NCI-H82 (cell line): Measurements from ENCODE around the gene FOXL1.
"Not testable (repeated sequence)": the region's sequence is repeated elsewhere in the genome, so short reads cannot be mapped to it uniquely, and the experiment has no call there.

Experiments
- DNase-seq: peaks from one replicate; lab custom pipeline; 2025; lab: John Stamatoyannopoulos, UW

Gene FOXL1

DNA sequence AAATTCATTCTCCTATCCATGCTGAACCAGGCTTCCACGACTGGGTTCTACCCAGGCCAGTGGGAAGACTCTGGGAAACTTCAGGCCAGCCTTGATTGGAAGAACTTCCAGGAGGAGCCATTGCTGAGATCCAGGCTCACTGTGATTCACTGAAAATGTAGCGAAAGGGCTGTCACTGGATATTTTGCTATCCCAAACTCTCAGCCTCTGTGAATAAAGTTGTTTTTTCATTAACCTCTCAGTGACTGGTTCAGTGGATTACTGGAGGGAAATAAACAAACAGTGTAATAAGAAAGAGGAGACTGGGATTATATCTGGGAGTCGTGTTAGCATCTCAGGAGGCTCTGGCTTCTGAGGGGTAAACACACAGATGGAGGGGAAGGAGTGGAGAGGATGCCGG is 3.1 kb downstream of the FOXL1 start:
- DNase-seq = no peak

DNA sequence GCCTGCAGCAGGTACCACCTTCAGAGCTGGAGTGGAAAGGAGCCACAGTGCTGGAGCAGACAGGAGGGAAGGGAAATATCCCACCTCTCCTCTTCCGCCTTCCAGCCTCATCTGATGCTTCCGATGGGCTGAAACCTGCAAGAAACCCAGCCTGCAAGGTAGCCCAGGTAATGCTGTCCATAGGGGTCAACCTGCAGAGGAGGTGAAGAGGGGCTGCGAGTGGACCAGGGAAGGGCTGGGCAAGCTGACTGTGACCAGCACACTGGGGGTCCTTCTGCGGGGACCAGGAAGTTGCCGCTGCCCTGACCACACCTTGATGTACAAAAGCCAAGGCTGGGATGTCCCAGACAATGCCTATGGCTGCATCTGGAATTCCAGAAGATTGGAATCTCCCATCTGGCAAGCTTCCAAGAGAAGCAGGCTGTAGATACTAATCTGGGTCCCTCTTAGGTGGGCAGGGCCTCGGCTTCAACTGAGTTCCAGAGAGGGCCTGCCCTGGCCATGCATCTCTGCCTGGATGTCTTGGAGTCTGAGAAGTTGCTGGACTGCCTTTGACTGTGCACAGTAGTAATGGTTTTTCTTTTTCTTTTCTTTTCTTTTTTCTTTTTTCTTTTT is 5.8 kb downstream of the FOXL1 start:
- no peak for DNase-seq

DNA sequence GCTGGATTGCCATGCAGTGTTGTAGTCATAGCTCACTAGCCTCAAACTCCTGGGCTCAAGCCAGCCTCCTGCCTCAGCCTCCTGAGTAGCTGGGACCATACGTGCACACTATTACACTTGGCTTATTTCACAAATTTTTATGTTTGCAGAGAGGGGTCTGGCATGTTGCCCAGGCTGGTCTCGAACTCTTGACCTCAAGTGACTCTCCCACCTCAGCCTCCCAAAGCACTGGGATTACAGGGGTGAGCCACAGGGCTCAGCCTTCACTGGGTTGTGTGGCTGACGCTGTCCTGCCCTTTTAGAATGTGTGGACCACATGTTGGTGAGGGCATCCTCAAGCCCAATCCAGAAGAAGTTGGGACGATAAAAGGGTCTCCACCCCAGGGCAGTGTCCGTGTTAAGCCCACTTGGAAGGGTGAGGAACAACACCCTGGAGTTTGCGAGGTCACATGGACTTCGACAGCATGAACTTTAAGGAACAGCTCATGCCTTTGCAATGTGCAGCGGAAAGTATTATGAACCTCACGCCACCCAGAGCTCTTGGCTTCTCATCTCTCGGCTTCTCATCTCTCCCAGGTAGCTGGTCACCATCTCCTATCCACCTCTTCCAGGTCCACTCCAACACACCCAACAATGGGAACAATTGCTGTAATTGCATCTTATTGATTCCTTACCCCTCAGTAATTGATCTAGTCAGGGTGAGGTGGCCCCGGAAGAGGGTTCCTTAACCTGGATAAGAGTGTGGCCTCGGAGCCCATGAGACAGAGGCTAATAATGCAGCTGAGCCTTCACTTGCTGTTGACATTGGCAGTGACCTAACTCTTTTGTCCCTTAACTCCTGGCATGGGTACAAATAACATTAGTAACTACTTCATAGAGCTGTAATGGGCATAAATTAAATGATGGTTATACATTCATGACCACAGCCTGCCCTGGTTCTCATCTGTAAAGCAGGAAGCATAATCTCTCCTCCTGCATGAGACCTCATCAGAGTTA is 6.7 kb downstream of the FOXL1 start:
- DNase-seq = no peak

DNA sequence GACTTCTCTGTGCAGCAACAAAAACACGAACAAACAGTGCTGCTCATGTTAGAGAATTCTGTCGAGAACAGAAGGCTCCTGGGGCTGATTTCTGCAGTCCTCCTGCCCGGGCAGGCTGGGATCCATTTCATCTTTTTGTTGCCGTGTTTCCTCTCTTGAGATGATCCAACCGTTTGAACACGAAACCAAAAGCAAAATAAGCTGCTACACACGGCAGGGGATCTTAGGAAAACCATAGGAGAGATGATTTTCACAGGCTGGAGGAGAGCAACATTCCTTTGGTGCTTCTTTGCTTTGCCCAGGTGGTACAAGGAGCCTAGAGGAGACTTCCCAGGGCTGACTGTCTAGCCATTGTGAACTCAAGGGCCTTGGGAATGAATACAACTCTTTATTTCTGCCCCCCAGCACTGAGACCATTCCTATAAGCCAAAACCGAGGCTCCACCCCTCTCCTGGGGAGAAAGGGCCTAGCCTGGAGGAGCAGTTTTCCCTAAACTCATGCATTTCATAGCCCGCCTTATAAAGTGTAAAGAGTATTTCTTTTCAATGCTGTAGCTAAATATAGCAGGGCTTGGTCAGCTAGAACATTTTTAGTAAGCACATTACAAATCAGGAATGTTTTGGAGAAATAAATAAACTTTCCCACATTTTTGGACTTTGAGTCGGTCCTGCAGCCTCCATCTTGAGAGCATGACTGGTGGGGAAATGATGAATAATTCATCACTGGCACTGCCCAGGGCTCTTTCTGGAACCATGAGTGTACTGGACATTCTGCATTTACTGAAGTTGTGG is 7.7 kb downstream of the FOXL1 start:
- DNase-seq = no peak

DNA sequence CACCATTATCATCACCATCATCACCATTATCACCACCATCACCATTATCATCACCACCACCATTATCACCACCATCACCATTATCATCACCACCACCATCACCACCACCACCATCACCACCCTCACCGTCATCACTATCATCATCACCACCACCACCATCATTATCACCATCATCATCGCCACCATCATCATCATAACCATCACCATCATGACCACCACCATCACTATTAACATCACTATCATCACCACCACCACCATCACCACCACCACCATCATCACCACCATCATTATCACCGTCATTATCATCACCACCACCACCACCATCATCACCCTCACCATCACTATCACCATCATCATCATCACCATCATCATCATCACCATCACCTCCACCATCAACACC is 9.1 kb downstream of the FOXL1 start:
- DNase-seq = no peak

- not testable (repeated sequence) for DNase-seq
These were observed 9.6 kb downstream of the FOXL1 start for GRCh38 chr16:86587955-86588354.

GRCh38 chr16:86590501-86591144 is 12.3 kb downstream of the FOXL1 start:
- DNase-seq = no peak

DNA sequence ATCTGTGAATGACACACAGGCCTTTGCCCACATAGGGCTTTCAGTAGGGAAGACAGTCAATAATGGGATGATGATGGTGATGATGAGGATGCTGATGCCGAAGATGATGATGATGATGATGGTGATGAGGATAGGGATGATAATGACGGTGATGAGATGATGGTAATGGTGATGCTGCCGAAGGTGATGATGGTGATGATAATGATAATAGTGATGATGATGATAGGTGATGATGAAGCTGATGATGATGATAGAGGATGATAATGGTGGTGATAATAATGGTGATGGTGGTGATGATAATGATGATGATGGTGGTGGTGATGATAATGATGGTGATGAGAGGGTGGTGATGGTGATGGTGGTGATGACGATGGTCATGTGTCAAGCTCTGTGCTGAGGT is 12.9 kb downstream of the FOXL1 start:
- DNase-seq = no peak

GRCh38 chr16:86593913-86594620 is 15.7 kb downstream of the FOXL1 start:
- no peak for DNase-seq

- DNase-seq = no peak
These were observed 16.4 kb downstream of the FOXL1 start for GRCh38 chr16:86594721-86595120.

DNA sequence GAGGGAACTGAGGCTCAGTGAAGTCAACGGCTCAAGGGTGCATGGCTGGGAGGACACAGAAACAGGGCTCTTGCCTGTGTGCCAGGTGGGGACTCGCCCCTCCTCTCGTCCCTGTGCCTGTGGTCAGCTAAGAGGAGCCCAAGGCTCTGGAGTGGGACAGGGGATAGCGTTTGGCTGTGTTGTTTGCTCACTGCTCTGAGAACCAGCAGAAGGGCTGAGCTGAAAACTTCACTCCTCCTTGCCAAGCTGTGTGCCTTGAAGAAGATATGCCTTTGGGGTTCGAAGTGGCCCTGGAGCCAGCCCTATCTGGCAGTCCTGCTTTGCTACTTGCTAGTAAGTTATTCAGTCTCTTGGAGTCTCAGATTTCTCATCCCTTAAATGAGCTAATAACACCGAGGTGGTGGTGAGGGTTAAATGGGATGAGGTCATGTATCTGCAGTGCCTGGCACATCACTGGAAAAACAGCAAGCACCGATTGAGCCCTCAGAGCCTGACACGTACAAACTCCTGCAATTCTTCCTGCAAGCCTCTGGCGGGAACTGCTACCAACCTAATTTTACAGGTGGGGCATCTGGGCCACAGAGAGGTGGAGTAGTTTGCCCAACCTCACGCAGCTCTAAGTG is 17.7 kb downstream of the FOXL1 start:
- DNase-seq = no peak

DNA sequence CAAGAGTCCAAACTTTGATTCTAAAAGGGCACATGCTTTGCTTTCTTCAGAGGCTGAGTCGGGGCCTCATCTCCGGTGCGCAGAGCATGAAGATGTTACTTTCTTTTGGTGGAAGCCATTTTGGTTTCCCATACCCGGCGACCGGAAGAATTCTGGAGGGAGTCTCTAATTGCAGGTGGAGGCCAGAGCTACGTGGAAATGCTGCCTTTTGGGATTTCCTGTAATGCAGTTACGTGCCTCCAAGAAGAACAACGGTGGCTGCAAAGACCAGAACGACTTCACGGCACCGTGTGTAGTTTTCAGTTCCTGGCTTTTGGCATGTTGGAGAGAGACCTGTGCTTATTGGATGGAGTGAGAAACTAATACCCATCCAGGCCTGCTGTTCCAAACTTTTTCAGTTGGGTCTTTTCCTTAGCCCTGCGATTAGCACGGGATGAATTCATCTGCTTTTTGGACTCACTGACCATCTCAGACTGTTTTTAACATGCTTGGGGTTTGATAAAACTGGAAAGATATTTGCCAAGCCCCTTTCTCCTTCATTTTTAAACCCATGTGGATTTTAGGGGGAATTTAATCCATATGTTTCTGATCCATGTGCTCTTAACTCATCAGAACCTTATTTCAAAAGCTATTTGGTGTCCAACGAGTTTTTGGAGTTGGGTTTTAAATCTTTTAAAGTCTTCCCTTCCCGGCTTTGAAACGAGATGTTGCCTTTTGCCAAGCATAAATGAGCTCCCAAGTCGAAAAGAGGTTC is 19.0 kb downstream of the FOXL1 start:
- no peak for DNase-seq

- DNase-seq = no peak
These were observed 19.7 kb downstream of the FOXL1 start for GRCh38 chr16:86597880-86598606.

DNA sequence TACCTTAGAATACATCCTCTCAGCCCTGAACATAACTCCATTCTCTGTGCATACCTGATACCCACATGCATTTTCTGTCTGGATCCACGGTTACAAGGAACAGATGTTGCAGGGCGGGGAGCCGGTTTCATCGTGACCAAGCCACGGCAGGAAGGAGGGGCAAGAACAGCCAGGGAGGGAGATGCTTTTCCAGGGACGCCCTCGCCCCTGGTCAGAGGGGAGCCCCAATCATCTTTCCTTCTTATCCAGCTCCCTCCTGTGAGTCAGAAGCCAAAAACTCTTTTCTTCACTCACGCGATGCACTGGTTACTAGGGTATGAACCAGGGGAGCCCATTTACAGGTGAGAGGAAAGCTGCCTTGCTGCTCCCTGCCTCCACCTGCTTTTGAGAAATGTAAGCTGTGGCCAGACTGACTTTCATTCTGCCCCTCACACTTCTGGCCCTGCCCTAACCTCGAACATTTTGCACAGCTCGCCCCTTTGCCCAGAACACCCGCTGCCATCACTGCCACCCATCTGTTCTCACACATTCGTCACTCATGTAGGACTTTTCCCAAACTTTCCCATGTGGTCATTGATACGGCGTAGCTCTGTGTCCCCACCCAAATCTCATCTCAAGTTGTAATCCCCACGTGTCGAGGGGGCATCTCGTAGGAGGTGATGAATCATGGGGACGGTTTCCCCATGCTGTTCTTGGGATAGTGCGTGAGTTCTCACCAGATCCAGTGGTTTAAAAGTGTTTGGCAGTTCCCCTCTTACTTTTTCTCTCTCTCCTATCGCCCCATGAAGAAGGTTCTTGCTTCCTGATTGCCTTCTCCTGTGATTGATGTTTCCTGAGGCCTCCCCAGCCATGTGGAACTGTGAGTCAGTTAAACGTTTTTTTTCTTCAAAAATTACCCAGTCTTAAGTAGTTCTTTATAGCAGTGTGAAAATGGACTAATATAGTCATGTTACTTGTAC is 20.5 kb downstream of the FOXL1 start:
- DNase-seq = no peak

DNA sequence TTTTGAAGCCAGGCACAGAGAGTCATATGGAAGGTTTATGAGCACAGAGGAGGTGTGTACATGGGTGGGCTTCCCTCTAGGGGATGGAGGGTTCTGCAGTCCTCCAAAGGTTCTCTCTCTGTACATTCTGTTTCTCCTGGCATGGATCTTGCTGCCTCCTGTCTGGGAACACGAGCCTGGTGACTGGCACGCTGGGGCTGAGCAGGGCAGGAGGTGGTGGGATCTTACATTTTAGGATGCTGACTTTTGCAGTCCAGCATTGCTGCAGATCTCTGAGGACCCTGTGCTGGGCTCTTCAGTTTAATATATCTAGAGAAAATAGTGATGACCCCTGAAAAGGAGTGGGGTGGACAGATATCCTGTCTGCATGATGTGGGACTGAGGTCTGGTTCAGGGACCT is 23.0 kb downstream of the FOXL1 start:
- no peak for DNase-seq

DNA sequence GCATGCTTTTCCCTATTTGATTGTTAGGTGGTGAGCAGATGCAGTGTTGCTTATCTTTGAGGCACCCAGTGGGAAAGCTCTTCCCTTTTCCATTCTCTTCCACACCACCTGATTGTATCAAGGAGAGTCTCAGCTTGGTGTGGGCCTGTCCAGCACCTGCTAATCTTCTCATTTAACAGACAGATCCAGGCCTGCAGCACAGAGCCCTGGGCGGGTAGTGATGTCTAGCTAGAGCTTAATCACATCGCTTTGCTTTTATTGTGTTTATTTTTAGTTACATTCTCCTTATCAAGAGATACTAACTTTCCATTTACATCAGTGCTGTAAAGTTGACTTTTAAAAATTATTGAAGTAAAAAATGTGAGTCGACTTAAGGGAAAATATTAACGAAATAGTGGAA is 24.2 kb downstream of the FOXL1 start:
- no peak for DNase-seq

DNA sequence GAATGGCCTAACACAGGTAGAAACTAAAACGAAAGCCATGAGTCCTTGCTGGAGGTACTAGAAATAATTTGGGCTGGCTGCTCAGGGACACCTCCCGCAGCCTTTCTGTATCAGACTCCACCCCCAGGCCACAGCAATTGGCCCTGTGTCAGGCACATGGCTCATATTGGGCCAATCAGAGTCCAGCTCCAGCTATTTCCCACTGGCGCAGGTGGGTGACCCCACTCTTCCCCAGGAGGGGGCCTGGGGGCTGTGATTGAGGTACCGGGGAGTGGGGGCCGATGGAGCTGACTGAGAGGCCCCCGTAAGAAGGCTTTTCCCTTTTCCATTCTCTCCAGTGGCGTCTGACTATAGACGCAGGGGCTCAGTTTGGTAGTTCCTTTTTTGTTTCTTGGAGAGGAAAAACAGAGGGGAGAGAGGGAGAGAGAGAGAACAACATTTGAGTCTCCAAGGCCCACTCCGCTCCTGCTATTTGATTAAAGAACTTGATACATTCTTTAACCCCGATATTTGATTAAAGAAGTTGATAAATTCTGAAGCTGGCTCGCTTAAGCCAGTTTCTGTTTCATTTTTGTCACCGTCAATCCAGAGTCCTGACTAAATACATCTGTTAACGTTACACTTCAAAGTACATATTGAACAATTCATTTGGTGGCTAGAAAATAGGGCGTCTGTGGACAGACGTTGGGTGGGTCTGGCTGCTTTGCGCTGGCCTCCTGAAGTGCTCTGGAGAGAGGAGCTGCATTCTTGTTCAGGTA is 26.3 kb downstream of the FOXL1 start:
- no peak for DNase-seq

DNA sequence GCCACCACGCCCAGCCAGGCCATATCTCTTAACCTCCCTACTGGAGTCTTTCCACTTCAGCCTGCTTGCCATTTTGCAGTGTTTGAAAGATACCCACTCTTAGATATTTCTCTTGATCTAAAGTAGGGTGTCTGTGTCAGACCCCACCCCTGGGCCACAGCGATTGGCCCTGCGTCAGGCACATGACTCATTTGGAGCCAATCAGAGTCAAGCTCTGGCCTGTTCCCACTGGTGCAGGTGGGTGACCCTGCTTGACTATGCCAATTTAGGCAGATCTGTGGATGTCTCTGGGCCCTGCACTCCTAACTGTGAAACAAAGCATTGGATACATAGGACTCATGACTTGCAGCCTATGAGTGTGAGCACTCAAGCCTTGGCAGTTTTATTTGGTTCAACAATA is 27.6 kb downstream of the FOXL1 start:
- DNase-seq = no peak
